OCI-LY7 (cell line): Measurements from ENCODE around the gene ISOC1.

Experiments used
- CTCF ChIP-seq: fragments of 200-600 bp; sonication (generic); conservative IDR thresholded peaks from 2 replicates; pipeline ENCODE4 v1.5.1; 2014; ENCODE audit warnings: mild to moderate bottlenecking, antibody characterized with exemption, low read length, moderate library complexity, mixed read lengths
- EZH2phosphoT487 ChIP-seq: fragments of 200-600 bp; sonication (generic); IDR thresholded peaks from 2 replicates; pipeline ENCODE4 v1.6.1; 2018; ENCODE audit warnings: low read depth, borderline replicate concordance, mild to moderate bottlenecking, mixed run types, antibody characterized with exemption, low read length, moderate library complexity, mixed read lengths

GRCh38 chr5:129122560-129122959, 28.0 kb downstream of the ISOC1 start:
- TF ChIP-seq CTCF = no peak
- TF ChIP-seq EZH2phosphoT487 = no peak
